DND-41 (cell line): ENCODE measurements around the gene UST.

Experiments used
- CTCF ChIP-seq: IDR thresholded peaks from 2 replicates; pipeline ENCODE4 v1.5.1; 2012; ENCODE audit warnings: borderline replicate concordance, low read length, moderate library complexity, mild to moderate bottlenecking; ENCODE audit not compliant: poor library complexity, severe bottlenecking; ENCODE audit errors: extremely low read depth
- EZH2 ChIP-seq: IDR thresholded peaks from 3 replicates; pipeline ENCODE4 v1.6.1; 2012; ENCODE audit warnings: borderline replicate concordance, low read depth, mild to moderate bottlenecking, moderate library complexity, low read length, inconsistent platforms; ENCODE audit not compliant: severe bottlenecking

- no peak for TF ChIP-seq CTCF
- no peak for TF ChIP-seq EZH2
Observed at GRCh38 chr6:148743476-148743875, 3.4 kb upstream of the UST start.
